IMR-90 (cell line): ENCODE data around the gene CLDN8. TPM values are rescaled to one million over a fixed set of nuclear protein-coding genes. Genes with fewer than 3 reads are reported as not detected.

Experiments used
- ATAC-seq: fragments of 200-7000 bp; cut with Tn5 transposase; 2 replicates; pipeline ENCODE4 v1.9.1; 2020; ENCODE audit warnings: low read depth, mild to moderate bottlenecking, moderate library complexity
- BruUV-seq: library from RNA; stranded (reverse); fragments of 400-500 nt; replicated peaks from 2 replicates; lab custom pipeline; 2021; lab: Mats Ljungman, UMichigan
- CTCF ChIA-PET: fragments of 300-600 bp; formaldehyde crosslinking; extraction: SDS; loops from one replicate; lab custom pipeline; 2021; ENCODE audit warnings: antibody characterized with exemption; lab: Yijun Ruan, JAX
- POLR2A ChIA-PET: fragments of 300-600 bp; sonication (Branson Sonifier 250); formaldehyde crosslinking; loops from one replicate; lab custom pipeline; 2022; ENCODE audit warnings: antibody characterized with exemption; ENCODE audit not compliant: unreplicated experiment; lab: Charles Lee
- DNase-seq: peaks from one replicate; pipeline ENCODE4 v3.0.0; 2013
- H2AFZ ChIP-seq: replicated peaks from 2 replicates; pipeline ENCODE3; 2013; ENCODE audit warnings: low read length, mild to moderate bottlenecking; ENCODE audit not compliant: poor library complexity
- H2AK5ac ChIP-seq: 2 replicates; pipeline ENCODE4 v1.6.1; 2013; ENCODE audit warnings: low read depth, low read length, inconsistent platforms
- H2AK9ac ChIP-seq: replicated peaks from 2 replicates; pipeline ENCODE3; 2013; ENCODE audit warnings: mild to moderate bottlenecking, low read depth, low read length, moderate library complexity; ENCODE audit not compliant: poor library complexity
- H2BK120ac ChIP-seq: 2 replicates; pipeline ENCODE4 v1.6.1; 2013; ENCODE audit warnings: low read depth, low read length, inconsistent platforms
- H2BK15ac ChIP-seq: 3 replicates; pipeline ENCODE4 v1.6.1; 2013; ENCODE audit warnings: low read depth, low read length, inconsistent platforms
- H2BK20ac ChIP-seq: 2 replicates; pipeline ENCODE4 v1.6.1; 2013; ENCODE audit warnings: low read depth, mild to moderate bottlenecking, inconsistent platforms, low read length, moderate library complexity
- H2BK5ac ChIP-seq: 2 replicates; pipeline ENCODE4 v1.6.1; 2013; ENCODE audit warnings: mild to moderate bottlenecking, low read depth, low read length, inconsistent platforms; ENCODE audit not compliant: poor library complexity, severe bottlenecking
- H3K14ac ChIP-seq: replicated peaks from 2 replicates; pipeline ENCODE4 v1.6.1; 2013; ENCODE audit warnings: low read depth, low read length, inconsistent platforms
- H3K18ac ChIP-seq: 2 replicates; pipeline ENCODE4 v1.6.1; 2013; ENCODE audit warnings: low read depth, low read length, control low read depth
- H3K23ac ChIP-seq: 2 replicates; pipeline ENCODE4 v1.6.1; 2013; ENCODE audit warnings: low read depth, low read length, inconsistent platforms
- H3K27ac ChIP-seq: 2 replicates; pipeline ENCODE4 v1.5.1; 2013; ENCODE audit warnings: mild to moderate bottlenecking, control low read depth, low read length; ENCODE audit not compliant: insufficient read depth
- H3K27me3 ChIP-seq: 2 replicates; pipeline ENCODE4 v1.6.1; 2013; ENCODE audit warnings: low read length; ENCODE audit not compliant: control insufficient read depth, insufficient read depth
- H3K36me3 ChIP-seq: 2 replicates; pipeline ENCODE4 v1.6.1; 2013; ENCODE audit warnings: low read length, mixed read lengths; ENCODE audit not compliant: control insufficient read depth, insufficient read depth
- H3K4ac ChIP-seq: 2 replicates; pipeline ENCODE4 v1.6.1; 2013; ENCODE audit warnings: low read depth, low read length, inconsistent platforms
- H3K4me1 ChIP-seq: 2 replicates; pipeline ENCODE4 v1.6.1; 2013; ENCODE audit warnings: low read length, mixed read lengths; ENCODE audit not compliant: control insufficient read depth, insufficient read depth
- H3K4me2 ChIP-seq: 2 replicates; pipeline ENCODE4 v1.6.1; 2013; ENCODE audit warnings: low read depth, mild to moderate bottlenecking, control low read depth, low read length, moderate library complexity
- H3K4me3 ChIP-seq: 2 replicates; pipeline ENCODE4 v1.5.1; 2013; ENCODE audit warnings: low read depth, mild to moderate bottlenecking, control low read depth, low read length, moderate library complexity; ENCODE audit not compliant: insufficient read depth
- H3K56ac ChIP-seq: 2 replicates; pipeline ENCODE4 v1.6.1; 2013; ENCODE audit warnings: low read length, inconsistent platforms; ENCODE audit not compliant: insufficient read depth; ENCODE audit errors: extremely low read depth
- H3K79me1 ChIP-seq, 2 experiments: 2 replicates each; pipeline ENCODE4 v1.6.1; 2013; ENCODE audit warnings: low read length in 2 of 2, inconsistent platforms in 1 of 2, low read depth in 1 of 2
- H3K9ac ChIP-seq: 2 replicates; pipeline ENCODE4 v1.6.1; 2013; ENCODE audit warnings: low read depth, low read length, control low read depth
- H3K9me1 ChIP-seq: 2 replicates; pipeline ENCODE4 v1.6.1; 2013; ENCODE audit warnings: low read length, inconsistent platforms; ENCODE audit not compliant: insufficient read depth
- H3K9me3 ChIP-seq: 2 replicates; pipeline ENCODE4 v1.6.1; 2013; ENCODE audit warnings: low read length; ENCODE audit not compliant: control insufficient read depth, insufficient read depth
- H4K20me1 ChIP-seq: 2 replicates; pipeline ENCODE4 v1.6.1; 2013; ENCODE audit warnings: low read length, inconsistent platforms; ENCODE audit not compliant: insufficient read depth
- H4K5ac ChIP-seq: 2 replicates; pipeline ENCODE4 v1.6.1; 2013; ENCODE audit warnings: mild to moderate bottlenecking, low read depth, low read length, control low read depth
- H4K8ac ChIP-seq, 2 experiments: 2 replicates each; pipeline ENCODE4 v1.6.1; 2013; ENCODE audit warnings: low read depth in 2 of 2, low read length in 2 of 2, control low read depth in 1 of 2, inconsistent platforms in 1 of 2
- H4K91ac ChIP-seq: 2 replicates; pipeline ENCODE4 v1.6.1; 2013; ENCODE audit warnings: low read depth, low read length, inconsistent platforms; ENCODE audit not compliant: insufficient read depth
- BHLHE40 ChIP-seq: fragments of 150-350 bp; IDR thresholded peaks from 2 replicates; pipeline ENCODE4 v1.6.1; 2016; ENCODE audit warnings: mild to moderate bottlenecking, low read depth, low read length
- CEBPB ChIP-seq: IDR thresholded peaks from 2 replicates; pipeline ENCODE4 v1.6.1; 2012; ENCODE audit warnings: low read depth, low read length, improper control_type of control experiment
- CHD1 ChIP-seq: IDR thresholded peaks from 2 replicates; pipeline ENCODE4 v1.6.1; 2012; ENCODE audit warnings: low read depth, low read length, improper control_type of control experiment
- ELK1 ChIP-seq: fragments of 150-350 bp; IDR thresholded peaks from 2 replicates; pipeline ENCODE4 v1.6.1; 2016; ENCODE audit warnings: low read depth, mild to moderate bottlenecking, low read length, moderate library complexity, borderline replicate concordance
- FOS ChIP-seq: fragments of 150-350 bp; IDR thresholded peaks from 2 replicates; pipeline ENCODE4 v1.6.1; 2016; ENCODE audit warnings: low read depth, low read length
- MAFK ChIP-seq: IDR thresholded peaks from 2 replicates; pipeline ENCODE4 v1.6.1; 2012; ENCODE audit warnings: low read depth, low read length, improper control_type of control experiment
- MAZ ChIP-seq: IDR thresholded peaks from 2 replicates; pipeline ENCODE4 v1.6.1; 2012; ENCODE audit warnings: low read depth, mild to moderate bottlenecking, low read length, improper control_type of control experiment, moderate library complexity, borderline replicate concordance
- MXI1 ChIP-seq: IDR thresholded peaks from 2 replicates; pipeline ENCODE4 v1.6.1; 2012; ENCODE audit warnings: low read depth, mild to moderate bottlenecking, low read length, moderate library complexity, borderline replicate concordance
- NFE2L2 ChIP-seq: fragments of 150-350 bp; IDR thresholded peaks from 2 replicates; pipeline ENCODE4 v1.6.1; 2016; ENCODE audit warnings: low read depth, mild to moderate bottlenecking, low read length
- POLR2A ChIP-seq: IDR thresholded peaks from 2 replicates; pipeline ENCODE4 v1.6.1; 2012; ENCODE audit warnings: mild to moderate bottlenecking, low read depth, low read length
- RAD21 ChIP-seq: IDR thresholded peaks from 2 replicates; pipeline ENCODE4 v1.6.1; 2012; ENCODE audit warnings: low read length, improper control_type of control experiment
- RCOR1 ChIP-seq: IDR thresholded peaks from 2 replicates; pipeline ENCODE4 v1.6.1; 2012; ENCODE audit warnings: mild to moderate bottlenecking, low read length, improper control_type of control experiment; ENCODE audit not compliant: insufficient replicate concordance
- RFX5 ChIP-seq: IDR thresholded peaks from 2 replicates; pipeline ENCODE4 v1.8.0; 2012; ENCODE audit warnings: low read depth, mild to moderate bottlenecking, low read length, moderate library complexity
- SMC3 ChIP-seq: fragments of 150-350 bp; IDR thresholded peaks from 2 replicates; pipeline ENCODE4 v1.6.1; 2016; ENCODE audit warnings: low read depth, mild to moderate bottlenecking, antibody characterized with exemption, low read length, moderate library complexity
- WGBS, 2 experiments: methylation state at CpG; one replicate each; pipeline versions ENCODE4 v1.1.5 to v1.1.7; 2013; ENCODE audit warnings: missing lambda C conversion rate in 2 of 2; ENCODE audit not compliant: insufficient read length in 1 of 2; ENCODE audit errors: extremely low coverage in 2 of 2; 5-methylcytosine and 5-hydroxymethylcytosine counted together
- dilution Hi-C: fragments of 300-500 bp; cut with HindIII; formaldehyde crosslinking; loops from one replicate; pipeline ENCODE4 v1.14.3; 2018; ENCODE audit warnings: low sequenced_read_pairs; ENCODE audit not compliant: unreplicated experiment
- in situ Hi-C: fragments of 300-500 bp; cut with MboI; formaldehyde crosslinking; loops from 3 replicates; pipeline ENCODE4 v1.14.3; 2019; ENCODE audit warnings: low sequenced_read_pairs, inconsistent platforms, mixed read lengths
- intact Hi-C: fragments of 100-400 bp; cut with micrococcal nuclease; formaldehyde crosslinking; loops from 2 replicates; pipeline ENCODE4 v1.10.0; 2022
- polyA plus RNA-seq, 3 experiments: library from polyadenylated mRNA; depleted of rRNA; stranded (reverse); fragments of >200 nt; gene quantifications; 2 replicates each; pipeline ENCODE4 v1.2.3, GENCODE V29; 2012; ENCODE audit warnings: low replicate concordance in 1 of 3
- total RNA-seq: library from RNA; depleted of rRNA; stranded (reverse); fragments of >200 nt; gene quantifications from 2 replicates; pipeline ENCODE4 v1.2.3, GENCODE V29; 2012
- TF ChIP-seq, protein P1 (sequence below): conservative IDR thresholded peaks from 2 replicates; pipeline ENCODE4 v1.5.1; 2012; ENCODE audit warnings: mild to moderate bottlenecking, low read depth, low read length, improper control_type of control experiment

CLDN8 gene
- total and polyA plus RNA-seq, 2 of the 4 experiments (the other 2 are of a cell fraction), result not detected

GRCh38 chr21:30200000-30200399, 15.9 kb downstream of the CLDN8 start:
- Histone ChIP-seq H3K23ac (no peak overlapping the region), H2AK5ac (no peak overlapping the region), H2BK120ac (no peak overlapping the region), H3K9ac (no peak overlapping the region), H3K18ac (no peak overlapping the region), H4K5ac (no peak overlapping the region), H3K9me1 (no peaks in the 10 kb centered on the region), H2BK5ac (no peak overlapping the region), H2AK9ac (no peak overlapping the region), H4K20me1 (no peaks in the 10 kb centered on the region), H2BK20ac (no peak overlapping the region), H3K14ac (no peak overlapping the region), H3K36me3 (no peaks in the 10 kb centered on the region), H2AFZ (no peak overlapping the region), H3K56ac (no peak overlapping the region), H3K9me3 (0 out of 2 replicates have a peak, but pooled peaks cover 1% of the 10 kb centered on the region), H3K79me1 (no peaks in the 10 kb centered on the region), H4K91ac (no peak overlapping the region), H3K4me1 (no peaks in the 10 kb centered on the region), H3K4me3 (no peak overlapping the region), H3K4me2 (no peak overlapping the region), H3K27ac (no peak overlapping the region), H2BK15ac (no peak overlapping the region), H3K27me3 (no peaks in the 10 kb centered on the region), H3K4ac (no peak overlapping the region), H4K8ac (no peak overlapping the region)
- TF ChIP-seq, protein P1, sequence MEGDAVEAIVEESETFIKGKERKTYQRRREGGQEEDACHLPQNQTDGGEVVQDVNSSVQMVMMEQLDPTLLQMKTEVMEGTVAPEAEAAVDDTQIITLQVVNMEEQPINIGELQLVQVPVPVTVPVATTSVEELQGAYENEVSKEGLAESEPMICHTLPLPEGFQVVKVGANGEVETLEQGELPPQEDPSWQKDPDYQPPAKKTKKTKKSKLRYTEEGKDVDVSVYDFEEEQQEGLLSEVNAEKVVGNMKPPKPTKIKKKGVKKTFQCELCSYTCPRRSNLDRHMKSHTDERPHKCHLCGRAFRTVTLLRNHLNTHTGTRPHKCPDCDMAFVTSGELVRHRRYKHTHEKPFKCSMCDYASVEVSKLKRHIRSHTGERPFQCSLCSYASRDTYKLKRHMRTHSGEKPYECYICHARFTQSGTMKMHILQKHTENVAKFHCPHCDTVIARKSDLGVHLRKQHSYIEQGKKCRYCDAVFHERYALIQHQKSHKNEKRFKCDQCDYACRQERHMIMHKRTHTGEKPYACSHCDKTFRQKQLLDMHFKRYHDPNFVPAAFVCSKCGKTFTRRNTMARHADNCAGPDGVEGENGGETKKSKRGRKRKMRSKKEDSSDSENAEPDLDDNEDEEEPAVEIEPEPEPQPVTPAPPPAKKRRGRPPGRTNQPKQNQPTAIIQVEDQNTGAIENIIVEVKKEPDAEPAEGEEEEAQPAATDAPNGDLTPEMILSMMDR, result no peak
- TF ChIP-seq RFX5, result no peak
- TF ChIP-seq MAFK, result no peak
- no peak for TF ChIP-seq MXI1
- no peak for TF ChIP-seq CHD1
- TF ChIP-seq NFE2L2, result no peak
- TF ChIP-seq BHLHE40, result no peak
- TF ChIP-seq CEBPB, result no peak
- no peak for TF ChIP-seq MAZ
- no peak for TF ChIP-seq SMC3
- no peak for TF ChIP-seq FOS
- TF ChIP-seq ELK1, result no peak
- TF ChIP-seq RAD21, result no peak
- no peak for TF ChIP-seq POLR2A
- TF ChIP-seq RCOR1, result no peak
- DNase-seq, result no peak
- in situ Hi-C loops (no loop called here), dilution Hi-C loops (no loop called here), intact Hi-C loops (no loop called here)
- ChIA-PET POLR2A (no interaction called here), CTCF (no interaction called here)
- ATAC-seq, result no peak
- no TSS peak for BruUV-seq
- WGBS, 2 experiments, result no CpG with 5 or more reads among the region's 2 CpGs
